WI38 (cell line): ENCODE data around the gene GNS.
A peak's percentile ranks its signal among the peaks of the same experiment; 100 is the strongest.
"Not testable (repeated sequence)": the region's sequence is repeated elsewhere in the genome, so short reads cannot be mapped to it uniquely, and the experiment has no call there.

ENCODE experiments used
- H3K4me3 ChIP-seq: 2 replicates; pipeline ENCODE4 v1.5.1; 2011; ENCODE audit warnings: low read depth, mild to moderate bottlenecking, control low read depth, low read length
- TF ChIP-seq, protein P1 (sequence below): IDR thresholded peaks from 2 replicates; pipeline ENCODE4 v1.5.1; 2012; ENCODE audit warnings: low read depth, mild to moderate bottlenecking, control low read depth, low read length

GNS gene

DNA sequence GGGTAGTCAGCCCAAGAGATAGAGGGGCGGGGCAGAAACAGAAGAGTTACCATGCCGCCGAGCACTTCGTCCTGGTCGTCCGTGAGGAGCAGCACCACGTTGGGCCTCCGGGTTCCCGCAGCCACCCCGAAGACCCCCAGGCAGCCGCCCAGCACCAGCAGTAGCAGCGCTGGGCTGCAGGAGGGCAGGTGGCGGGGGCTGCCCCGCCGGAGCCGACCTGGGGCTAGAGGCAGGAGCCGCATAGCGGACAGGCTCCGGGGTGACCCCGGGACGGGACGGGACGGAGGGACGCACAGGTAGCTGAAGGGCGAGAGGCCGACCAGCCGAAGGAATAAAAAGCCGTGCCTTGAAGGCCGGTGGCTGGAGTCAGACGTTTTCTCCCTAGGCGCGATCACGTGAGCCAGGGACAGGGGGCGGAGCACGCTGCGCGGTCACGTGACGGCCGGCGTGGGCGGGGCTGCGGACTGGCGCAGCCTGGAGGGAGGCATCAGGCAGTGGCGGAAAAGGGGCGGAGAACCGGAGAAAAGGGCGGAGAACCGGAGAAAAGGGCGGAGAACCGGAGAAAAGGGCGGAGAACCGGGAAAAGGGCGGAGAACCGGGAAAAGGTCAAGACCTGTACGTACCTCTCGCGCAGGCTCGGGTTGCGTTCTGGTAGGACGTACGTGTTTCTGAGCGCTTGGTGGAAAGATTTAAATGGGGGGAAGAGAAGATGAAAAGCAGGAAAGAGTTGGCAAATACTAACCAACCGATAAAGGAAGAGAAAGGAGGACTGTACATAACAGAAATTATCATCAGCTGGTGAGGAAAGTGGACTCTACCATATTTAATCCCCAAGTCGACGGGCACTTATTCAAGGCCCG is at the start of gene GNS:
Gene GNS (minus strand): TSS at position 372 of the 860 bp plus-strand sequence. CDS start 130 bp downstream, at position 242.
- TF ChIP-seq, protein P1, sequence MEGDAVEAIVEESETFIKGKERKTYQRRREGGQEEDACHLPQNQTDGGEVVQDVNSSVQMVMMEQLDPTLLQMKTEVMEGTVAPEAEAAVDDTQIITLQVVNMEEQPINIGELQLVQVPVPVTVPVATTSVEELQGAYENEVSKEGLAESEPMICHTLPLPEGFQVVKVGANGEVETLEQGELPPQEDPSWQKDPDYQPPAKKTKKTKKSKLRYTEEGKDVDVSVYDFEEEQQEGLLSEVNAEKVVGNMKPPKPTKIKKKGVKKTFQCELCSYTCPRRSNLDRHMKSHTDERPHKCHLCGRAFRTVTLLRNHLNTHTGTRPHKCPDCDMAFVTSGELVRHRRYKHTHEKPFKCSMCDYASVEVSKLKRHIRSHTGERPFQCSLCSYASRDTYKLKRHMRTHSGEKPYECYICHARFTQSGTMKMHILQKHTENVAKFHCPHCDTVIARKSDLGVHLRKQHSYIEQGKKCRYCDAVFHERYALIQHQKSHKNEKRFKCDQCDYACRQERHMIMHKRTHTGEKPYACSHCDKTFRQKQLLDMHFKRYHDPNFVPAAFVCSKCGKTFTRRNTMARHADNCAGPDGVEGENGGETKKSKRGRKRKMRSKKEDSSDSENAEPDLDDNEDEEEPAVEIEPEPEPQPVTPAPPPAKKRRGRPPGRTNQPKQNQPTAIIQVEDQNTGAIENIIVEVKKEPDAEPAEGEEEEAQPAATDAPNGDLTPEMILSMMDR = no peak

DNA sequence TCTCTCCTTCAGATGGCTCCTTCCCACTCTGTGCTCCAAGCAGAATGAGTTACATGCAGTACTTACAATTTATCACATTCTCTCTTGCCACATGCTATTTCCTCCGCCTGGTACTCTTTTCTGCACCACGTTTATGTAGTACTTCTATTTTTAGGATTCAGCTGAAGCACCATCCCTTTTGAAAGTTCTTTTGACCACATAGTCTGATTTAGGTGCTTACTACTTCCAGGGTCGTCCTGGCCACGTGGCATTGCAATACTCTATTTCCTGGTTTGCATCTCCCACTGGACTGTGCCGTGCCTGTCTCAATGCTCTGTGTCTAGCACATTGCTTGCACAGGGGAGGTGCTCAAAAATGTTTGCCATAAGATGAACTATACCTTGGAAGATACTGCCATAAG is 48.9 kb upstream of the GNS start:
- TF ChIP-seq, protein P1 = no peak
- no peak overlapping the region for H3K4me3 ChIP-seq

More for the DNA sequence above, at the start of gene GNS:
- peak within 1 kb of the TSS; percentile 96 for H3K4me3 ChIP-seq

DNA sequence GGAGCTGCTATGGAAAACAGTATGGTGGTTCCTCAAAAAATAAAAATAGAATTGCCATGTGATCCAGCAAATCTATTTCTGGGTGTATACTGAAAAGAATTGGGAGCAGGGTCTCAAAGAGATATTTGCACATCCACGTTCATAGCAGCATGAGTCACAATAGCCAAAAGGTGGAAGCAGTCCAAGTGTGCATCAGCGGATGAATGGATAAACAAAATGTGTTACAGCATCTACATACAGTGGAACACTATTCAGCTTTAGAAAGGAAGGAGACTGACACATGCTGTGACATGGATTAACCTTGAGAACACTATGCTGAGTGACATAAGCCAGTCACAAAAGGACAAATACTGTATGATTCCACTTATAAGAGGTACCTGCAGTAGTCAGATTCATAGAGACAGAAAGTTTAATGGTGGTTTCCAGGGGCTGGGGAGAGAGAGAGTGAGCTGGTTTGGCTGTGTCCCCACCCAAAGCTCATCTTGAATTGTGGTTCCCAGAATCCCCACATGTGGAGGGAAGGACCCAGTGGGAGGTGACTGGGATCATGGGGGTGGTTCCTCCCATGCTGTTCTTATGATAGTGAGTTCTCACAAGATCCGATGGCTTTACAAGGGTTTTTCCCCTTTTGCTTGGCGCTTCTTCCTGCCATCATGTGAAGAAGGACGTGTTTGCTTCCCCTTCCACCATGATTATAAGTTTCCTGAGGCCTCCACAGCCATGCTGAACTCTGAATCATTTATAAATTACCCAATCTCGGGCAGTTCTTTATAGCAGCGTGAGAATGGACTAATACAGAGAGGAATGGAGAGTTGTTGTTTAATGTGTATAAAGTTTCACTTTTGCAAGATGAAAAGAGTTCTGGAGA is 47.6 kb upstream of the GNS start:
- no peak overlapping the region for H3K4me3 ChIP-seq
- TF ChIP-seq, protein P1 = no peak

DNA sequence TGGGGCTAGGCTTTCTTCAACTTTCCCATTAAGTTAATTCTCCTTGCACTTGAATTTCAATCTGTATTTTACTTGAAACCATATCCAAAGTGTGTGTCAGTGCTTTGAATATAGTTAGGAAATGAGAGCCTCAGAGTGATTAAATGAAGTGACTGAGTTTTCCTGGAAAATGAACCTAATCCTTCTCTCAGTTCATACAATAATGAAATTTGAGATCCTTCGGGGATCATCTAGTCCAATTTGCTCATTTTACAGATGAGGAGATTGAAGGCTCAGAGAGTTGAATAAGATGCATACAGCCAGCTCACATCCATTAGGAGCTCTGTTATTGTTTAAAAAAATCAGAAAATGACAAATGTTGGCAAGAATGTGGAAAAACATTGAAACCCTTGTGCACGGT is 47.0 kb upstream of the GNS start:
- TF ChIP-seq, protein P1 = no peak
- no peak overlapping the region for H3K4me3 ChIP-seq

DNA sequence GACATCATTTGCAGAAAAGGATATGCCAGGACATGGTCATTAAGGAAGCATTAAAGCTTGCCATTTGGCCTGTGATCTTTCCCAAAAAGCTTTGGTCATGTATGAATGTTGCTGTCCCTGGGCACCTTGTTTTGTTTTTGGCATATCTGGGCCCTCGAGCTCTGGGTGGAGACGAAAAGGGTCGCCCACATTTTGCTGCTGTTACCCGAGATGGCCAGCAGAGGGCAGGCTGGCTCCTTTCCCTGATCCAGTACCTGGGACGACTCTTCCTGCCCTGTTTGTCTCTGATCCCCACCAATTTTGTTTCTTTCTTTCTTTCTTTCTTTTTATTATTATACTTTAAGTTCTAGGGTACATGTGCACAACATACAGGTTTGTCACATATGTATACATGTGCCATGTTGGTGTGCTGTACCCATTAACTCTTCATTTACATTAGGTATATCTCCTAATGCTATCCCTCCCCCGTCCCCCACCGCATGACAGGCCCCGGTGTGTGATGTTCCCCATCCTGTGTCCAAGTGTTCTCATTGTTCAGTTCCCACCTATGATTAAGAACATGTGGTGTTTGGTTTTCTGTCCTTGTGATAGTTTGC is 43.1 kb upstream of the GNS start:
- TF ChIP-seq, protein P1 = peak; percentile 73
- not testable (repeated sequence) for H3K4me3 ChIP-seq

DNA sequence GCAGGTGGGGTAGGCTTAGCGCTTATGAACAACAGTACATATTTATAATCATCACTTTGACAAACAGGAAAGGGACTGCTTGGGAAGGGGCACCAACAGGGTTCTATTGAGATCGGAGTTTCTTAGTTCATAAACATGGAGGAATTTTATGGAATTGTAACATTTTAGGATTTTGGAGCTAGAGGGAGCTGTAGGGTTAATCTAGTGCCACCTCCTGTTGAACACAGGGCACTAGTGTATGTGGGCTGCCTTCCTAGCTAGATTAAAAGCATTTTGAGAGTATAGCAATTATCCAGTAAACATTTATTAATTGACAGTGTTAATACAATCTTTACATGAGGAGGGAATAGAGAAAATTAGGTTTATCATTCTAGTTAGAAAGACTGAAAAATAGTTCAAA is 42.2 kb upstream of the GNS start:
- TF ChIP-seq, protein P1 = no peak
- no peak overlapping the region for H3K4me3 ChIP-seq

DNA sequence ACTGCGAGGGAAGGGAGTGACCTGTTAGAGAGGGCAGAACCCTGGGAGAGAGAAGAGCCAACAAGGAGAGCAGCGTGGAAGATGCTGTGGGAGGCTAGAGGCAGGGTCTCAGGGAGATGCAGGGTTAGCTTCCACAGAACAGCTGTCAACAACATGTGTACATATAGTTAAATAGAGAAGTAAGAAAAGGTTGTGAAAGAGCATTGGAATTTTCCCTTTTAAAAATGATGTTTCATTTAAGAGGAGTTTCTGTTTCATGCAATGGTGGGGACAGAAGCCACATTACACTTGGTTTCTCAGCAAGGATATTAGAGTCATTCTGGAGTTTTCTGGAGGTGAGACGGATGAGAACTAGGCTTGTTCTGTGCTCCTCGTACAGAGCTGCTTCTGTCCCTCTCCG is 41.4 kb upstream of the GNS start:
- TF ChIP-seq, protein P1 = no peak
- no peak overlapping the region for H3K4me3 ChIP-seq
